HG03097 (cell line): Measurements from ENCODE around the gene ZNF469.

Experiments
- ATAC-seq: cut with Tn5 transposase; IDR thresholded peaks from one replicate; pipeline ENCODE4 v1.9.1; 2021; ENCODE audit not compliant: unreplicated experiment, low FRiP score

The ZNF469 gene, protein sequence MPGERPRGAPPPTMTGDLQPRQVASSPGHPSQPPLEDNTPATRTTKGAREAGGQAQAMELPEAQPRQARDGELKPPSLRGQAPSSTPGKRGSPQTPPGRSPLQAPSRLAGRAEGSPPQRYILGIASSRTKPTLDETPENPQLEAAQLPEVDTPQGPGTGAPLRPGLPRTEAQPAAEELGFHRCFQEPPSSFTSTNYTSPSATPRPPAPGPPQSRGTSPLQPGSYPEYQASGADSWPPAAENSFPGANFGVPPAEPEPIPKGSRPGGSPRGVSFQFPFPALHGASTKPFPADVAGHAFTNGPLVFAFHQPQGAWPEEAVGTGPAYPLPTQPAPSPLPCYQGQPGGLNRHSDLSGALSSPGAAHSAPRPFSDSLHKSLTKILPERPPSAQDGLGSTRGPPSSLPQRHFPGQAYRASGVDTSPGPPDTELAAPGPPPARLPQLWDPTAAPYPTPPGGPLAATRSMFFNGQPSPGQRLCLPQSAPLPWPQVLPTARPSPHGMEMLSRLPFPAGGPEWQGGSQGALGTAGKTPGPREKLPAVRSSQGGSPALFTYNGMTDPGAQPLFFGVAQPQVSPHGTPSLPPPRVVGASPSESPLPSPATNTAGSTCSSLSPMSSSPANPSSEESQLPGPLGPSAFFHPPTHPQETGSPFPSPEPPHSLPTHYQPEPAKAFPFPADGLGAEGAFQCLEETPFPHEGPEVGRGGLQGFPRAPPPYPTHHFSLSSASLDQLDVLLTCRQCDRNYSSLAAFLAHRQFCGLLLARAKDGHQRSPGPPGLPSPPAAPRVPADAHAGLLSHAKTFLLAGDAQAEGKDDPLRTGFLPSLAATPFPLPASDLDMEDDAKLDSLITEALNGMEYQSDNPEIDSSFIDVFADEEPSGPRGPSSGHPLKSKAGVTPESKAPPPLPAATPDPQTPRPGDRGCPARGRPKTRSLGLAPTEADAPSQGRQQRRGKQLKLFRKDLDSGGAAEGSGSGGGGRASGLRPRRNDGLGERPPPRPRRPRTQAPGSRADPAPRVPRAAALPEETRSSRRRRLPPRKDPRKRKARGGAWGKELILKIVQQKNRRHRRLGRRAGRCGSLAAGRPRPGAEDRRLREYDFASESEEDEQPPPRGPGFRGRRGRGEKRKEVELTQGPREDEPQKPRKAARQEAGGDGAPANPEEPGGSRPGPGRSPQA (N-terminal part only)

DNA sequence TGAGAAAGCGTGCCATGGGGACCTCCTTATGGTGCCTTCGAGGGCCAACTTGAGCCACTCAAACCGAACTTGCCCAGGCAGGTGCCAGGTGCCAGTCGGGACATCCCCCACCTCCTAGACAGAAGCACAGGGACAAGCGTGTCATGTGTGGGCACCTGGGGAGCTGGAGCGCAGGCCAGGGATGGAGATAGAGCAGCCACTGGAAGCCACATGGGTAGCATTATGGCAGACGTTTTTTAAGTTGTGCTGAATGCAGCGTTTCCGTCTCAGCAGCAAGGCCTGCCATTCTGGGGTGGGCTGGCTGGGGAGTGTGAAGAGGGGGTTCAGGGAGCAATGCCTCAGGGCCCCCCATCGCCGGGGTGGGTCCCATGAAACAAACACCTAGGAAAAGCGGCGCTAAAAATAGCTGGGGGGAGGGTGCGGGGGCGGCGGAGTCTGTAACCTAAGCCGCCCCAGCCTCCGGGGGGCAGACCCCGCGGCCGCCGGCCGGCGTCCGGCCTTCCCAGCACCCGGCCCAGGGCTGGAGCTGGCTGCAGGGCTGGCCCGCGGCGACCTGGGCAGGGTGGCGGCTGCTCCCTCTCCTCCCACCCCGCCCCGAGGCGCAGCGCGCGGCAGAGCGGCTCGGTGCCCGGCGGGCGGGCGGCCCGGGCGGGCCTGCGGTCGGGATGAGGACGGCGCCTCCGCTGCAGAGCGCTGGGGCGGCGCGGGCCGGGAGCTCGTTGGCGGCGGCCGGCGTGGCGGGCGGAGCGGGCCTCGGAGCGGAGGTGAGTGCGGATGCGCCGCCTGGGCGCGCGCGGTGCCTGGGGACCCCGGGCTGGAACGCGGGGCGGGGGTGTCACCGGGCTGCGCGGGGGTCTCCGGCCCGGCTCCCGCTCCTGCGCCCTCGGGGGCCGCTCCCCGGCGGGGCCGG, at the start of gene ZNF469:
TSS of gene ZNF469 (plus strand) at position 469 of the 910 bp plus-strand sequence. CDS start 44,512 bp downstream, outside the sequence.
- ATAC-seq, result no peak

DNA sequence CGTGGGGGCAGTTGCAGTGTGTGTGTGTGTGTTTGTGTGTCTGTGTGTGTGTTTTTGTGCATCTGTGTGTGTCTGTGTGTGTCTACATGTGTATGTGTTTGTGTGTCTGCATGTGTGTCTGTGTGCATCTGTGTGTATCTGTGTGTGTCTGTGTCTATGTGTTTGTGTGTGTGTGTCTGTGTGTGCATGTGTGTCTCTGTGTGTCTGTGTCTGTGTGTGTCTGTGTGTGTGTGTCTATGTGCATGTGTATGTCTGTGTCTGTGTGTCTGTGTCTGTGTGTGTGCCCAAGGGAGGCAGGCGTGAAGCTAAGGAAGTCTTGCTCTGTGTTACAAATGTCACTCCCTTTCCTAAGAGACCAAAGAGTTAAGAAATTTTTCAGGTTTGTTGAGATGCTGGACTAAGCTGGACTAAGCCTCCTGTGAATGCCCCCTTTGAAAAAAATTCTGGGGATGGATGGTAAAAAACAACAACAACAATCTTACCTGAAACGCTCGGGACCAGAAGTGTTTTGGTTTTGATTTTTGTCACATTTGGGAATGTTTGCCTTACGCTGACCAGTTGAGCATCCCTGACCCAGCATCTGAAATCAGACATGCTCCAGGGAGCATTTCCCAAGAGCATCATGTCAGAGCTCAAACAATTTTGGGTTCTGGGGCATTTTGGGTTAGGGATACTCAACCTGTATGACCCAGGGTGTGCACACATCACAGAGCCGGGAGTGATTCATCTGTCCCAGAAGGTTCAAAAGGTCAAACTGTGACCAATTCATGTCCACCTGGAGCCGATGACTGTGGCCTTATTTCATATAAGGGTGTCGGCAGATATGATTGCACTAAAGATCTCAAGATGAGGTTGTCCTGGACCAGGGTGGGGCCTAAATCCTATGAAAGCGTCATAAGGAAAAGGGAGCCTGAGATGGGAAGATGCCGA, 48.6 kb upstream of the ZNF469 start:
- no peak for ATAC-seq

DNA sequence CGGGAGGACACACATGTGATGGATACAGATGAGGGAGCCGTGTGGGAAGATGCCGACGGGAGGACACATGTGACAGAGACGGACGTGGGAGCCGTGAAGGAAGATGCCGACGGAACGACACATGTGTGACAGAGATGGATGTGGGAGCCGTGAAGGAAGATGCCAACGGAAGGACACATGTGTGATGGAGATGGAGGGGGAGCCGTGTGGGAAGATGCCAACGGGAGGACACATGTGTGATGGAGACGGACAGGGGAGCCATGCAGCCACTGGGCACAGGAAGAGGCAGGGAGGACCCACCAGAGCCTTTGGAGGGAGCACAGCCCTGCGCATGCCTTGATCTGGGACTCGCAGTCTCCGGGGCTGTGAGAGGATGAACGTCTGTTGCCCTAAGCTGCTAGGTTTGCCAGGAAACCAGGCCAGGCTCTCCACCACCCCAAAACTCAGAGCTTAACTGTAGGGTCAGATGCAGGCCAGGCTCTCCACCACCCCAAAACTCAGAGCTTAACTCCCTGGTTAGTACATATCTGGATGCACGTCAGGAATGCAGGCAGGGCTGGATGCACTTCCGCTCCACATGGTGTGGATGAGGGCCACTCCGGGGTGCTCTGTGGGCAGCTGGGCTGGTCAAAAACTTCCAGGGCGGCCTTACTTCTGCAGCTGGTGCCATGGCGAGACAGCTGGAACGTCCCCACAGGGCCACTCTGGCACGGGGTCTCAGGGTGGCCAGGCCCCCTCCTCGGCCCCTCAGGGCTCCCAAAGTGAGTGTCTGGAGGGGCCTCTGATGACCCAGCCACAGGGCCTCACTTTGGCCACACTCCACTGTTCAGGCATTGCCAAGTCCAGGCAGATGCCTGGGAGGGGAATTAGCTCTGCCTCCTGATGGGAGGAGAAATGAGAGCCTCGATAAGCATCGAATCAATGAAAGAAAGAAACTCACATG, 47.7 kb upstream of the ZNF469 start:
- no peak for ATAC-seq

DNA sequence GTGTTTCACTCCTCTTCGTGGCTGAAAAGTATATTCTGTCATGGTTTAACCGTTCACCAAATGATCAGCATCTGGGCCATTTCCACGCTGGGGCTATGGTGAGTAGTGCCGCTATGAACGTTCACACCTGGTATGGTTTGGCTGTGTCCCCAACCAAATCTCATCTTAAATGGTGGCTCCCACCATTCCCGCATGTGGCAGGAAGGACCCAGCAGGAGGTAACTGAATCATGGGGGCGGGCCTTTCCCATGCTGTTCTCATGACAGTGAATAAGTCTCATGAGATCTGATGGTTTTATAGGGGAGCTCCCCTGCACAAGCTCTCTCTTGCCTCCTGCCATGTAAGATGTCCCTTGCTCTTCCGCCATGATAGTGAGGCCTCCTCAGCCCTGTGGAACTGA, 45.7 kb upstream of the ZNF469 start:
- ATAC-seq, result no peak

DNA sequence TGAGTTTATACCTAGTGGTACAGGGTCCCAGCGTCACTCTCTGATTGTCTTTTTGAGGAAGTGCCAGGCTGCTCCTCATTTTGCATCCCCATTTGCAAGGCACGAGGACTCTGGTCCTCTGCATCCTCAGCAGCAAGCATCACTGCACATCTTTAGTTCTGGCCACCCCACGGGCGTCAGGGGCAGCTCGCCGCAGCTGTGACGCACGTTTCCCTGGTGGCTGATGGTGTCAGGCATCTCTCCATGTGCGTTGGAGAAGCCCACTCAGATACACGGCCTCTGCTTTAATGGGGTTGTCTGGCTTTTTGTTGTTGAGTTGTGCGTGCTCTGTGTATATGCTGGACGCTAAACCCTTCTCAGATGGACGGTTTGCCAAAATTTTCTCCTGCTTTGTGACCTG, 45.2 kb upstream of the ZNF469 start:
- no peak for ATAC-seq

DNA sequence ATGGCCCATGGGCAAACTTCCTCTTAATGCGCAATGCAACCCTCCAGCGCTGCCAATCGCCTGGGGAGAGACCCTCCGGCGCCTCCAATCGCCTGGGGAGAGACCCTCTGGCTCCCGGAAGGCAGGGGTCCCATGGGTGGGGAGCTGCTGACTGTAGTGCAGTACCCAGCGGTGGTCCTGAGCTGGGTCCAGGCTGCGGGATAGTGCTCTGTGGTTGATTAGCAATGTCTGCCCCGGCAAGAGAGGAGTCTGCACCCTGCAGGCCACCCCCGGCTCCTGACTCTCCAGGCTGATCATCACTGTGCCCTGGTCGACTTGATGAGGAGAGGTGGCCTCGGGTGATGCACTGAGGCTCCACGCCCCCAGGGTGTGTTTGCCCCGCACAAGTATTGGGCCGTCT, 44.6 kb upstream of the ZNF469 start:
- ATAC-seq, result no peak

DNA sequence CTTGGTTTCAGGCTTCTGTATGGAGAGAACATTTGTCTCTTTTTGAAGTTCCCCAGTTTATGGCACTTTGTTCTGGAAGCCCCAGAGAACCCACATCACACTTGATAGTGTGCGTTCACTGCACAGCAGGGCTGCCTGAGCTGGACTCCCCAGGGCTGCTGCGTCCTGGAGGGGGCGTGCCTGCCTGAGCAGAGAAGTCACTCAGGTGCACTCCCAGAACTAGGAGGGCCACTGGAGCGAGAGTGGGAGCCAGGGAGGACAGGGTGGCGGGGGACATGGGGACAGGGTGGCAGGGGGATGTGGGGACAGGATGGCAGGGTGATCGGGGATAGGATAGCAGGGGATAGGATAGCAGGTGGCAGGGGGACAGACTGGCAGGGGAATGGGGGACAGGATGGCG, 43.9 kb upstream of the ZNF469 start:
- ATAC-seq, result no peak

DNA sequence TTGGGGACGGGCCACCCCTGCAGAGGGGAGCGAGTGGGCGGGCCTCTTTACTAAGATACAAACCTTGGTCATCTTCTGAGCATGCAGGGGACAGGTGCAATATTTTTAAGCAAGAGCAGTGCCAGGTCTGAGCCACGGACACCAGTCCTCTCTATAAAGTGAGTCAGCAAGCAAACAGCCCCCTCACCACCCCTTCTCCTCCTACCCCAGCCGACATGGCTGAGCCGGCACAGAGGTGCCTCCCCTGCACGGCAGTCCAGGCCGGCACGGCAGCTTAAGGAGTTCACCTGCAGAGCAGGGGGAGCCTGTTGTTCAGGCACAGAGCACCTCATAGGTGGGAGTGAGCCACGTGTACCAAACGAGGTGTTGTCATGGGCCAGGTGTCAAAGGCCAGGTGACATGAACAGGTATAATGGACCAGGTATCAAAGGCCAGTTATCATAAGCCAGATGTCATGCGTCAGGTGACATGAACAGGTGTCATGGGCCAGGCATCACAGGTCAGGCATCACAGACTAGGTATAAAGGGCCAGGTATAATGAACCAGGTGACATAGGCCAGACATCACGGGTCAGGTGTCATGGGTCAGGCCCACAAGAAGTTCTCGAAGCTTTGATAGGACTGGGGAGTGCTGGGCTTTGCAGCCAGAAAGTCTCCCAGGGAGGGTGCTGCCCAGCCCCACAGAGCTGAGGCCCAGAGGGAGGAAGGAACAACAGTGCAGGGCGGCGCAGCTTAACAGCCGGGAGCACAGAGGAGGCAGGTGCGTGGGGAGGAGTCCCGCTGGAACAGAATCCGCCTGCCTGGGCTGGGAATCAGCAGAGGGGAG, 42.6 kb upstream of the ZNF469 start:
- ATAC-seq, result no peak

DNA sequence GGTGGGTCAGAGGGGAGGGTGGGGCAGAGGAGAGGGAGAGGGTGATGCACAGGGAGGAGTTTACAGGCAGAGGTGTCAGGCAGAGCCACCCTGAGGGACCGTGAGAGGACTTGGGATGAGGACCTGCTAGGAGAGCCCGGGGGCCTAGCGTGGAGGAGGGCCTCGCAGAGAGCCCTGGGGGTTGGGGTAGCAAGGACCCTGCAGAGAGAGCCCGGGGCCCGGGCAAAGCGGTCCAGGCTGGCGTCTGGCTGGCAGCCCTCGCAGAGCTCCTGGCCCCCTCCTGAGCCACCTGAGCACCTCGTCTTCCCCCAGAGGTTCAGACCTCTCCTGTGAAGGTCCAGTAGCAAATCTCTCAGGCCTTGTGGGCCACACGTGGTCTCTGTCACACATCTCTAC, 42.0 kb upstream of the ZNF469 start:
- ATAC-seq, result no peak

DNA sequence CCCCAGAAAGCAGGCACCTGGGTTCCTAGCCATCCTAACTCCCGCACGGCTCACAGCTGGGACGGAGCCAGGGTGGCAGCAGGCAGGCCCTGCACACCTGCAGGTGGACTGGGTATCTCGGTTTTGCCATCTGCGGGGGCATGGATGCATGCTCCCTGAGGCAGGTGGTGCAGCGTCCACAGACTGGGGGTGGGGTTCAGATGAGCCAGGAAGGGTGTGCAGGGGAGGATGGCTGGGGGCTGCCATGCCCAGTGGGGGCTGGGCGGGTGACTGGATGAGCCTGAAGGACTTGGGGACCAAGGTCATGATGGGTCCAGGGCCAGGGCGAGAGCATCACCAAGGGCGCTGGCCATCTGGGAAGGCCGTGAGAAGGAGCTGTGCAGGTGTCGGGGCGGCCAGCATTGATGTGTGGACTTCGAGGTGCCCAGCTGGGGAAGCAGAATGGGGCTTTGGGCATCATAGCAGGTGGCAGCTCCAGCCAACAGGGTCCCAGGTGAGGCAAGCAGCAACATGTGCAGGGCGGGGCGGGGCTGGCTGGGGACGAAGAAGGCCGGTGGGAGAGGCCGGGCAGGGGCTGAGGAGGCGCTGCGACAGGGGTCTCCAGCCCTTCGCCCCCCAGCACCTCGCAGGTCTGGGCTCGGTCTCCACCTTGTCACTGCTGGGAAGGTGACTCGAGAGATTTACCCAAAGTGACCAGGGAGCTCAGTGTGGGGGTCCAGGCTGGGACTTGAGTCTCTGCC, 41.0 kb upstream of the ZNF469 start:
- ATAC-seq, result no peak

DNA sequence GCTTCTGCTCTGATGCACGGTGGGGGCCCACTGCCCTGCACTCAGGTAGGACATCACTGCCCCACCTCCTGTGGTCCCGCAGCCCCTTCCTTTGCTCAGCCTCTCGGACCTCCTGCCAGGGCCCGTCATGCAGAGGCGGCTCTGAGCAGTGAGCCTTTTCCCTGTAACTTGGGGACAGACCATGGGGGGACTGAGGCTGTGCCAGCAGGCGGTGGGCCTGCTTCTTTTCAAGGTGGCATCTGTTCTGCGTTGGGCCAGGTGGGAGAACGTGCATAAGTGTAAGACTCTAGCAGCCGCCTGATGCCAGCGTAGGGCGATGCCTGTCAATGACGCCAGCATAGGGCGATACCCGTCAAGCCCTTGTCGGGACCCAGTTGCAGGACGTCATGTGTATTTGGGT, 40.3 kb upstream of the ZNF469 start:
- no peak for ATAC-seq

DNA sequence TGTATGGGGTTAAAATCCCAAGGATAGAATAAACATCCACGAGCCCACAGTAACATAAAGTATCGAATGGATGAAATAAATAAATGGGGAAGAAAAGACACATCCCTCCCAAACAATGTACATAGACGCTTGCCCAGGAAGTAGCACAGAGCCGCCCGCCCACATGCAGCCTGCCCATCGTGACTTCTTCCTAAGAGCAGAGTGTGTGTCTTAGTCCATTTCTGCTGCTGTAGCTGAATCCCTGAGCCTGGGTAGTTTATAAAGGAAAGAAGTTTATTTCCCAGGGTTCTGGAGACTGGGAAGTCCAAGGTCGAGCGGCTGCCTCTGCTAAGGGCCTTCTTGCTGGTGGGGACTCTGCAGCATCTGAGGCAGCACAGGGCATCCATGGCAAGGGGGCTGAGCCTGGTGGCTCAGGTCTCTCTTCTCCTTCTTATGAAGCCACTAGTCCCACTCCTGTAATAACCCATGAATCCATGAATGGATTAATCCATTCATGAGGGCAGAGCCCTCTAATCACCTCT, 39.4 kb upstream of the ZNF469 start:
- no peak for ATAC-seq

DNA sequence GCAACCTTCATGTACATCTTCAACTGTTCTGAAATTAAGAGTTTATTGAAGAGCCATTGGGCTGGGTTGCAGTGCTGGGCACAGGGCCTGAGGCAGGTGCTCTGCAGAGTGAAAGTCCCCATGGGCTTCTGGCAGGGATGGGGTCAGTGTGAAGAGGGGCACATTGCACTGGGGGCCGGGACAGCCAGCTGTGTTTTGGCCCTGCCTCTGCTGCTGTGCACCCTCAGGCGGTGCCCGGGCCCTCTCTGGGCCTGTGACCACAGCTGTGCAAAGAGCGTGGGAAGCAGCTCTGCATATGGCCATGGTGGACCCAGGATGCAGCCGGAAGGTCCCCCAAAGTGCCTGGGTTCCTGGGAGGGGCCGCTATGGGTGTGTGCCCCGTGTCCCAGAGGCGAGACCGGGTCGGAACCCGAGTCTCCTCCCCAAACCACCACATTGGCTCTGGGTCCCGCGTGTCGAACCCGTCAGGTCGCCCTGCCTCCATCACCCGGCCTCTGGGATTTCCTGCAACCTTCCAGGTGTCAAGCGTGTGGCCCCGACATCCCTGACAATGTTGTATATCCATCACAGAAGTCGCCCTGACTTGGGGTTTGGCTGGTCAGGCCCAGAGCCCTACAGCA, 38.2 kb upstream of the ZNF469 start:
- ATAC-seq, result no peak

DNA sequence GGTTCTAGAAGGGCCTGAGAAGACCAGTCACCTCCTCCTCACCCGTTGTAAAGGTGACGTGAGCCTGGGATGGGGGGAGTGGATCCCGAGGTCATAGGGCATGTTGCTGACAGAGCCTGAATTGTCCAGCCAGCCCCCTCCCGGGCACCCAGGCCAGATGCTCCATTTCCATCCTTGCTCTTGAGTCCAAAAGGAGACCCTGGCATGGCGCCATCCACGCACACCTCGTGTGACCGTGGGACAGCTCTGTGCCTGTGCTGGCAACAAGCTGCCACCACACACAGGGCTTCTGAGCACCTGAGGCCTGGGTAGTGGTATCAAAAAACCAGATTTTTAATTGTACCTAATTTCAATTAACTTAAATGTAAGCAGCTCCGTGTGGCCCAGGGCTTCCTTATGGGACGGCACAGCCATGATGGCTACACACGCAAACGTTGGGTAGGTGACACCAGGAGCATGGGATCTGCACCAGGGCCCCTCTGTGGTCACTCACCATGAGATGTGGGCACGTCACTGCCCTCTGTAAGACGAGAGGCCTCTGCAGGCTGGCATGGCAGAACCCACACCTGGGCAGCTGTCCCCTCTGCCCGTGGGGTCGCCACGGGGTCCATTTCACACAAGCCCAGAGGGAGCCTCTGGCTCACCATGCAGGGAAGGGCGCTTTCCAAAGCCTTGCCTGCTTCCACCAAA, 37.6 kb upstream of the ZNF469 start:
- ATAC-seq, result no peak
